ENCODE data around the gene CDKN1C.
A peak's percentile ranks its signal among the peaks of the same experiment; 100 is the strongest.

The CDKN1C gene

GRCh38 chr11:2931420-2931746 lies 45.8 kb upstream of the CDKN1C start:
- TF ChIP-seq CTCF (IDR thresholded peaks at IDR 0.05; ENCODE audit: extremely low read depth, missing control alignments): no peak
- no peak for DNase-seq (ENCODE audit: low spot score)

GRCh38 chr11:2930704-2931419 lies 45.3 kb upstream of the CDKN1C start:
- peak; percentile 57 for TF ChIP-seq CTCF (IDR thresholded peaks at IDR 0.05; ENCODE audit: extremely low read depth, missing control alignments)
- DNase-seq (ENCODE audit: low spot score): peak; percentile 87

- peak; percentile 56 for TF ChIP-seq CTCF (IDR thresholded peaks at IDR 0.05; ENCODE audit: extremely low read depth, missing control alignments)
- DNase-seq (ENCODE audit: low spot score): peak; percentile 86
Observed at GRCh38 chr11:2929950-2930703, 44.6 kb upstream of the CDKN1C start.

GRCh38 chr11:2929531-2929949 lies 44.0 kb upstream of the CDKN1C start:
- DNase-seq (ENCODE audit: low spot score): peak; percentile 83
- no peak for TF ChIP-seq CTCF (IDR thresholded peaks at IDR 0.05; ENCODE audit: extremely low read depth, missing control alignments)

GRCh38 chr11:2928605-2929530 lies 43.3 kb upstream of the CDKN1C start, which contains the start of gene PHLDA2:
Gene PHLDA2, minus strand, starts transcription at chr11:2929420. Its CDS starts 56 bp downstream, at chr11:2929364.
- DNase-seq (ENCODE audit: low spot score): peak; percentile 81
- no peak for TF ChIP-seq CTCF (IDR thresholded peaks at IDR 0.05; ENCODE audit: extremely low read depth, missing control alignments)

- peak; percentile 49 for DNase-seq (ENCODE audit: low spot score)
- TF ChIP-seq CTCF (IDR thresholded peaks at IDR 0.05; ENCODE audit: extremely low read depth, missing control alignments): no peak
Observed at GRCh38 chr11:2927851-2928604, 42.5 kb upstream of the CDKN1C start.
